DMS 273 treated with DMSO at 0.1 percent for 48 hours (cell line): ENCODE data around the gene PINLYP.
A peak's percentile ranks its signal among the peaks of the same experiment; 100 is the strongest.
"Not testable (repeated sequence)": the region's sequence is repeated elsewhere in the genome, so short reads cannot be mapped to it uniquely, and the experiment has no call there.

Source experiments
- DNase-seq: peaks from one replicate; lab custom pipeline; 2025; lab: John Stamatoyannopoulos, UW

Gene PINLYP

DNA sequence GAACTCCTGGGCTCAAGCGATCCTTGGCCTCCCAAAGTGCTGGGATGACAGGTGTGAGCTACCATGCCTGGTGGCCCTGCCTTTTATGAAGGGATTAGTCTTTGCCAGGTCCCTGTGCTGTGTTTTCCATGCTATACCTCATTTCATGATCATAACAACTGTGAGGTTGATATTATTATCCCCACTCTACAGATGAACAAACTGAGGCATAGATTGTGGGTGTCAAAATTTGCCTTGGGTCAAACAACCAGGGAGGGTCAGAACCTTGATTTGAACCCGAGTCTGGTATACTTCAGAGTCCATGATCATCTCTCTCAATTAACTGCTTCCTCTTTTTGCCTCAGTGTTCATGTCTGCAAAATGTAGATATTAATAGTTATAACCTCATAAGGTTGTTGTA, 6.9 kb downstream of the PINLYP start:
- no peak for DNase-seq

DNA sequence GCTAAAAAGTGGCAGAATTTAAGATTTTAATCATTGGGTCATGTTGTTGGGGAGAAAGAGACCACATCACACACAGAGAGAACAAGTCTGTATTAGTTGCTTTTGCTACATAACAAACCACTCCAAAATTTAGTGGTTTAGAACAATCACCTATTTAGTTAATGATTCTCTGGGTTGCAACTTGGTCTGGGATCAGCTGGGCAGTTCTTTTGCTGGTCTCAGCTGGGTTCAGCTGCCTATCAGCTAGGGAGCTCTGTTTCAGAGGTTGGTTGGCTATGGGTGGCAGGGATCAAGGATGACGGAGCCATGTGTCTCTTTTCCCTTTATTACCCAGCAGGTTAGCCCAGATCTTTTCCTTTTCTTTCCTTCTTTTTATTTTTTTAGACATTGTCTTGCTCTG, 8.9 kb downstream of the PINLYP start:
- DNase-seq, result no peak

GRCh38 chr19:43586346-43586745, 10.7 kb downstream of the PINLYP start:
- no peak for DNase-seq

DNA sequence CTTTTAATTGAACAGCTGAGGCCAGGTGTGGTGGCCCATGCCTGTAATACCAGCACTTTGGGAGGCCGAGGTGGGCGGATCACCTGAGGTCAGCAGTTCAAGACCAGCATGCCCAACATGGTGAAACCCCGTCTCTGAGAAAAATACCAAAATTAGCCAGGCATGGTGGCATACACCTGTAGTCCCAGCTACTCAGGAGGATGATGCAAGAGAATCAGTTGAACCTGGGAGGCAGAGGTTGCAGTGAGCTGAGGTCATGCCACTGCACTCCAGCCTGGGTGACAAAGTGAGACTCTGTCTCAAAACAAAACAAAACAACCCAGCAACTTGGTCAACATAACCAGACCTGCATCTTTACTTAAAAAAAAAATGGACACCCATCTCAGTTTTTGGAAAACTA, 11.4 kb downstream of the PINLYP start:
- not testable (repeated sequence) for DNase-seq

GRCh38 chr19:43589277-43589676, 13.7 kb downstream of the PINLYP start:
- no peak for DNase-seq

DNA sequence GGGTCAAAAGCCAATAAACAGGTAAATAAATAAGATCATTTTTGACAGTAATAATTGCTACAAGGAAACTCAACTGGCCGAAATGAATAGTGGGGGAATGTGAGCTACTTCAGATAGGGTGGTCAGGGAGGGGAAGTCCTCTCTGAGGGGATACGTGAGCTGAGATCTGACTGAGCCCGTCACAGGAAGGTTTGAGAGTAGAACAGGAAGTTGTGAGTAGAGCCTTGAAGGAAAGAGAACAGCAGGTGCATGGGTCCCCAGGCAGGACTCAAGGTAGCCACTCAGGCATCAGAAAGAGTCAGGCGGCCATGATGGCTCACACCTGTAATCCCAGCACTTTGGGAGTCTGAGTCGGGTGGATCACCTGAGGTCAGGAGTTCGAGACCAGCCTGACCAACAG, 14.1 kb downstream of the PINLYP start:
- DNase-seq, result no peak

GRCh38 chr19:43591904-43592772, 16.5 kb downstream of the PINLYP start:
- no peak for DNase-seq

DNA sequence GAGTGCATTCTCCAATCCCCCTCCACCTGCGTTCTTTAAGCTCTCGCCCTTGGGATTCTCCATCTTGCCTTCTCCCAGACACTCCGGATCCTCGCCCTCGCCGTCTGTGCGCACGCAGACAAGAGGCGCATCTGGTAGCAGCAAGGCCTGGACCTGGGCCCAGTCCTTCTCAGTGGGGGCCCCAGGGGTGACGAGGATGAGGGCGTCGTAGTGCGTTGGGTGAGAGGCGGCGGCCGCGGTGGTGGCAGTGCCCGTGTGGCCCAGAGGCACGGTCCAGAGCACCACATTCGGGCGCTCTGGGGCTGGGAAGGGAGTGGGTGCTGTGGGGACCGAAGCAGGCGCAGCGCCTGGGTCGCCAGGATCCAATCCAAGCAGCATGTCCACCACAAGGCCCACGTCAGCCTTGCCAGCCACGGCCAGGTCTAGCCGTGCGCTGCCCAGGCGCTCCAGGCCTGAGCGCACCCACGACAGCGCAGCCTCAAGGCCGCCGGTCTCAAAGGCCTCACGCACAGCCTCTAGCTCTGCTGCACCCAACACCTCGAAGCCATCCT, 17.3 kb downstream of the PINLYP start:
- DNase-seq, result no peak

- no peak for DNase-seq
Measured at GRCh38 chr19:43594081-43594697, 18.6 kb downstream of the PINLYP start.

- DNase-seq, result no peak
Measured at GRCh38 chr19:43594710-43595604, 19.4 kb downstream of the PINLYP start.

DNA sequence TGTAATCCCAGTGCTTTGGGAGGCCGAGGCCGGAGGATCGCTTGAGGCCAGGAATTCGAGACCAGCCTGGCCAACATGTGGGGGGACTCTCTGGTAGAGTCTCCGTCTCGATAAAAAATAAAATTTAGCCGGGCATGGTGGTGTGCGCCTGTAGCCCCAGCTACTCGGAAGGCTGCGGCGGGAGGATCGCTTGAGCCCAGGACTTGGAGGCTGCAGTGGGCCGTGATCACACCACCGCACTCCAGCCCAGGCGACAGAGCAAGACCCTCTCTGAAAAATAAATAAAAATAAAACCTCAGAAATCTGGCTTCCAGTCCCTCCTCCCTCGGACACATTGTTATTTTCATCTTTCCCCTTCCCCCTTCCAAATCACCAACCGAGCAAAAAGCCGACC, 20.0 kb downstream of the PINLYP start:
- DNase-seq, result no peak

GRCh38 chr19:43595999-43596841, 20.6 kb downstream of the PINLYP start, which contains the start of the genes IRGQ and ZNF576:
Gene IRGQ (minus strand): TSS chr19:43596134. CDS start chr19:43595338, 796 bp downstream.
Gene ZNF576 (plus strand): TSS chr19:43596595. CDS start chr19:43597109, 514 bp downstream.
- peak; percentile 92 for DNase-seq

GRCh38 chr19:43596842-43597461, 21.4 kb downstream of the PINLYP start:
- DNase-seq, result no peak

- no peak for DNase-seq
Measured at GRCh38 chr19:43597876-43598275, 22.3 kb downstream of the PINLYP start.

DNA sequence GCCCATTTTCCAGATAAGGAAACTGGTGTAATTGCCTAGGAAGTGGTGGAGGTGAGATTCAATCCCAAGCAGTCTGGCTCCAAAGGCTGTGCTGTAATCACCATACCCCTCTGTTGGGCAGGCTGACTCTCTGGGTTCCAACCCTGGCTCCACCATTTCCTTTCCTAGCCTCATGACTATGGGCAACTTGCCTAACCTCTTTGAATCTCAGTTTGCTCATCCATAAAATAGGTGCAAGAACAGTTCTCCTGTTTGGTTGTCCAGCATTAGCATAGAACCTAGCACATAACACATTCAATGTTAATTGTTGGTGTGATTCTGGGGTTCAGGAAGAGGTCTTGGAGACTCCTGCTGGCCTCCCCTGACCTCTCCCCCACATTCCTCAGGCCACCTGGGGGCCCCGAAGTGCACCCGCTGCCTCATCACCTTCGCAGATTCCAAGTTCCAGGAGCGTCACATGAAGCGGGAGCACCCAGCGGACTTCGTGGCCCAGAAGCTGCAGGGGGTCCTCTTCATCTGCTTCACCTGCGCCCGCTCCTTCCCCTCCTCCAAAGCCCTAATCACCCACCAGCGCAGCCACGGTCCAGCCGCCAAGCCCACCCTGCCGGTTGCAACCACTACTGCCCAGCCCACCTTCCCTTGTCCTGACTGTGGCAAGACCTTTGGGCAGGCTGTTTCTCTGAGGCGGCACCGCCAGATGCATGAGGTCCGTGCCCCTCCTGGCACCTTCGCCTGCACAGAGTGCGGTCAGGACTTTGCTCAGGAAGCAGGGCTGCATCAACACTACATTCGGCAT, 23.0 kb downstream of the PINLYP start:
- DNase-seq, result no peak

- no peak for DNase-seq
Measured at GRCh38 chr19:43599635-43600295, 24.2 kb downstream of the PINLYP start.

- not testable (repeated sequence) for DNase-seq
Measured at GRCh38 chr19:43600326-43600725, 24.7 kb downstream of the PINLYP start.

DNA sequence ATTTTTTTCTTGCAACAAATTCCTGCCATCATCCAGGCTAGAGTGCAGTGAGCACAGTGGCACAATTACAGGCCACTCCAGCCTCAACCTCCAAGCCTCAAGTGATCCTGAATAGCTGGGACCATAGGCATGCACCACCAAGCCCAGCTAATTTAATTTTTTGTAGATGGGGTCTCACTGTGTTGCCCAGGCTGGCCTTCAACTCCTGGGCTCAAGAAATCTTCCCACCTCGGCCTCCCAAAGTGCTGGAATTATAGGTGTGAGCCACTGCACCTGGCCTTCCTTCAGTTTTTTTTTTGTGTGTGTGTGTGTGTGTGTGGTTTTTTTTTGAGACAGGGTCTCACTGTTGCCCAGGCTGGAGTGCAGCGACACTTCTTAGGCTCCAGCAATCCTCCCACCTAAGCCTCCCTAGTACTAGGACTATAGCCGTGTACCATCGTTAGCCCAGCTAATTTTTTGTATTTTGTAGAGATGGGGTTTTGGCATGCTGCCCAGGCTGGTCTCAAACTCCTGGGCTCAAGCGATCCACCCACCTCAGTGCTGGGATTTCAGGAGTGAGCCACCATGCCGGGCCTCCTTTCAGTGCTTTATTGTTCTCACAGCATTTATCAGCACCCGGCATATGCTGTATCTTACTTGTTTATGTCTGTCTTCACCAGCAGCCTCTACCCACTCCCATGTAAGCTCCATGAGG, 30.4 kb downstream of the PINLYP start:
- no peak for DNase-seq
